Spleen (tissue), 7 donors: ENCODE results near the gene SPEF2.

Experiments
- CTCF ChIP-seq, 11 experiments: fragments of 200-600 bp in 7 of 11; fragments of 450-650 bp in 4 of 11; sonication (generic) in 4 of 11; IDR thresholded peaks in 8 of 11; conservative IDR thresholded peaks in 3 of 11; 1 replicate in 7 of 11; 2 replicates in 4 of 11; pipeline versions ENCODE4 v1.4.0 to v1.8.0; 2016 to 2021; ENCODE audit warnings: antibody characterized with exemption in 11 of 11, inconsistent platforms in 4 of 11, mild to moderate bottlenecking in 1 of 11
- POLR2A ChIP-seq, 3 donors: fragments of 450-650 bp; IDR thresholded peaks; one replicate each; pipeline ENCODE4 v1.5.1; 2017; ENCODE audit warnings: antibody characterized with exemption in 3 of 3, mild to moderate bottlenecking in 1 of 3
- donor health status: DM: no; HTN: no; CAD: no; lungs with moderate emphysema.
- donor health status: DM: no; HTN: no; CAD: no.
- donor health status: DM: no; HTN: no; CAD: no.

- TF ChIP-seq CTCF (IDR thresholded peaks at IDR 0.05 in 8 of 11, conservative IDR thresholded peaks at IDR 0.05 in 3 of 11), result no peak
- no peak for TF ChIP-seq POLR2A (IDR thresholded peaks at IDR 0.05)
Observed at GRCh38 chr5:35790457-35790822, 172.8 kb downstream of the SPEF2 start.
